MV-4-11 (cell line): ENCODE measurements around the gene SNRNP200.

Experiments used
- DNase-seq: peaks from one replicate; lab custom pipeline; 2025; lab: John Stamatoyannopoulos, UW

SNRNP200 gene

DNA sequence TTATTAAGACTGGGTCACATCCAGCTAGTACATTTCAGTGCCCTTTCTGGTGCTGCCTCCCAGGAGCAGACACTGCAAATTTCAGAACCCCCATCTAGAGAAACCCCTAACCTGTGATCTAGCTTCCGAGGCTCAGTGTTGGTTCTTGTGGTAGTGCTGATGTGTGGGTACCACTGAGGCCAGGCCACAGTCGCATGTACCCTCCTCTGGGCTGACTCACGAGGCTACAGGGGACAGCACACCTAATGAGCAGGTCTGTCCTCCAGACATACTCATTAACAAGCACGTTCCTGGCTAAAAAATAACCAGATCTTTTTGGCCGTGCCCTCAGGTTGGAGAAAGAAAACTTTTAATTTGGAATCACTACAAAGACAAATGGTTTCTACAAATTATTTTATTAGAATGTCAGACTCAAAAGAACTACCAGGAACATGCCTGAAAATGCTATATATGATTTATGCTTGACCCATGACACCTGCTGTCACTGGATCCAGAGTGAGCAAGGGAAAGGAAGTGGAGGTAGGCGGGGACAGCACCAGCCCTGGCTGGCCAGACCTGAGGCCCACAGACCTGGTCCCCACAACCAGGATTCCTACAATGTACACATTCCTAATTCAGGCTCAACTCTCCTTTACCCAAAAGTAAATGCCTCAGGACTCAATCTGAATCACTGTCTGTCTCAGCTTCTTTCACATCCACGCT lies 30.8 kb downstream of the SNRNP200 start:
- no peak for DNase-seq

DNA sequence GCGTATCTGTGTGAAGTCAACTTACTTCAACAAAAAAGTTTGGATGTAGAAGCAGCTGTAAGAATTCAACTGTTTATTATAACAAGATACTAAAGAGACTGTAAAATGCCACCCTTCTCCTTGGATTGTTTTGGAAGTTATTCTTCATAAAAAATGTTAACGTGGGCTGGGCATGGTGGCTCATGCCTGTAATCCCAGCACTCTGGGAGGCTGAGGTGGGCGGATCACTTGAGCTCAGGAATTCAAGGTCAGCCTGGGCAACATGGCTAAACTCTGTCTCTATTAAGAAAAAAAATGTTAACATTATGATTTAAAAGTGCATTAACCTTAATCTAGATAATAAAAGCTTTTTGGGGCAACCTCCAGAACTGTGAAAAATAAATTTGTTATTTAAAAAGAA lies 31.6 kb downstream of the SNRNP200 start:
- DNase-seq = no peak

DNA sequence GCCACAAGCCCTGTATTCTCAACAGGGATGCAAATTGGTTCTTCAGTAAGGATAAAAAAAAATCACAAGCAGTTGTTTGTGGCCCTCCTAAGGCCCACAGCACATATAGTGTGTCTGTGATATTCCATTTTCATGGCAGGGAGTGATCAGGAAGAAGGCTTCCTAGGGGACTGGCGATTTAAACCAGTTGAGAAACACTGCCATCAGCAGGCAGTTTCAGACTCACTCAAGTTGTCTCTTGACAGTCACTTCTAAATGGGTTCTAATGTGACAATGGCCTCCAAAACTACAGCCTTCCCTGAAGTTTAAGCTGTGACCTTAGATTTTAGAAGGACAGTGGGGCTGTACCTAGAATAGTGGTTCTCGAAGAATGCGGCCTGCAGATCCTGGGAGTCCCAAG lies 33.4 kb downstream of the SNRNP200 start:
- DNase-seq = peak; percentile 10

DNA sequence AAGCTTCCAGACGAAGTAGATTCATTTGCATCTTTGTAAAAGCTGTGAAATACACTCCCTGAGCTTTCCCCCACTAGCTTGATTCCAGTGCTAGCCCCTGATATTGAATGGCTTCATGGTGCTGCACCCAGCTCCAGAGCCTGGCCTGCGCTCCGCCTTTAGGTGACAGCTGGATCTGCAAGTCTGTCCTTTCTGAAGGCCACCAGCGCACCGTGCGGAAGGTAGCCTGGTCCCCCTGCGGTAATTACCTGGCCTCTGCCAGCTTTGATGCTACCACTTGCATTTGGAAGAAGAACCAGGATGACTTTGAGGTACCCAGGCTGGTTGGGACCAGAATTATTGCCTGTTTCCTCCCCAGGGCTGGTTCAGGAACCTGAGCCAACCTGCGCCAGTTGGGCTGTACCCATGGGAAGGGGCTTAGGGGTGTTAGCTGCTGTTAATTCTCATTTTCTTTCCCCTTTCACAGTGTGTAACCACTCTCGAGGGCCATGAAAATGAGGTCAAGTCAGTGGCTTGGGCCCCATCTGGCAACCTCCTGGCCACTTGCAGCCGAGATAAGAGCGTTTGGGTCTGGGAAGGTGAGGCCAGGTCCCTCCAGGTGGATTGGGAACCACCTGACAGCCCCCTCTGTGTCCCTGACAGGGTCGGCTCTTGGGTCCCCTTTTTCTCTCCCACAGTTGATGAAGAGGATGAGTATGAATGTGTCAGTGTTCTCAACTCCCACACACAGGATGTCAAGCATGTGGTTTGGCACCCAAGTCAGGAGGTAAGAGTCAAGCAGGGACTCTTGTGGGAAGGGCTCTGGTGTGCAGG lies 38.0 kb downstream of the SNRNP200 start:
- DNase-seq = peak; percentile 55

DNA sequence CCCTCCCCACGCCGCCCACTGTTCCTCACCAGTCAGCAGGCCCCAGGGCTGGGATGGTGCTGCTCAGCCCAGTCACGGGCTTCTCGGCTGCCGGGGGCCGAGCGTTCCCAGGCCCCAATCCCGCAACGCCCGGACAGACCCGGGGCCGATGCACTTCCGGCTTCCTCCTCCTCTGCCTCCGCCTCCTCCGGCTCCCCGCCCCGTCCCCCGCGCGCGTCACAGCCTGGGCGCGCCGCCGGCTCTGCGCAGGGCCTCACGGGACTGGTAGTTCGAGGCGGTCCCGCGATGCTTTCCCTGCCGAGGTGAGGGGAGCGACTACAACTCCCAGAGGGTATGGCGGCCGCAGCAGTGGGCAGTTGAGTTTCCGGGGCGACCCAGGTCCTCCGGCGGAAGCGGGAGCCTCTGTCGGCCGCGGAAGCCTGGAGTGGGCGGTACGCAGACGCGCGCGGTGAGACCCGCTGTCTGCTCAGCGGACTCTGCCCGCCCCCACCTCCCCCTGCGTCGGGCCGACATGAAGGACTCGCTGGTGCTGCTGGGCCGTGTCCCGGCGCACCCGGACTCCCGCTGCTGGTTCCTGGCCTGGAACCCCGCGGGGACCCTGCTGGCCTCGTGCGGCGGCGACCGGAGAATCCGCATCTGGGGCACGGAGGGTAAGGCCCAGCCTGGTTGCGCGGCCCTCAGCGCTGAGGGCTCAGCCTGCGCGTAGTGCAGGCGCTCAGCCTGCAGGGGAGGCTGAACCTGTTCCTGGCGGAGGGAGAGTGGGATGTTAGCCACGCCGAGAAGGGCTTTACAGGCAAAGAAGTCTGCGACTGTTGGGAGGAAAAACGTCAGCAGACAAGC lies 39.3 kb downstream of the SNRNP200 start, which contains the start of the genes CIAO1 and TMEM127:
TSS of gene CIAO1 (plus strand) at position 386 of the 840 bp plus-strand sequence. CDS start at position 512, 126 bp downstream.
TSS of gene TMEM127 (minus strand) at position 158 of the 840 bp plus-strand sequence. CDS start 616 bp downstream, outside the sequence.
- peak; percentile 96 for DNase-seq

DNA sequence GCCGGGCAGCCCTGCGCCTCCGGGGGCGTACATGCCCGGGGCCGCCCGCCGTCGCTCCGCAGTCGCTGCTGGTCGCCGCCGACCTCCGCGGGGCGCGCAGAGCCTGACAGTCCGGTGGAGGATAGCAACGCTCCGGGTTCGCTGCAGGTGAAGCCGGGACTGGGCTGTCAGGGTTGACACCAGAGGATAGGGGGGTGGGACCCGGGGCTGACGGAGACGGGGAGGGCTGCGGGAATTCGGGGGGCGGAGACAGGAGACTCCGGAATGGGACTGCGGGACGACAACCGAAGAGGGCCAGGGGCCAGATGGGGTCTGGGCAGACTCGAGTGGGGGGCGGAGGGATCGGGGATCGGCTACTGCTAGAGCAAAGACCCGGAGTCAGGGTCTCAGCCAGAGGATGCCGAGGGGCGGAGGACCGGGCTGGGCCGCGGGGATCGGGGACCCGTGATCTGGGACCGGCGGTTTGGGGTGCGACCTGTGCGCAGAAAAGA lies 40.0 kb downstream of the SNRNP200 start:
- no peak for DNase-seq

DNA sequence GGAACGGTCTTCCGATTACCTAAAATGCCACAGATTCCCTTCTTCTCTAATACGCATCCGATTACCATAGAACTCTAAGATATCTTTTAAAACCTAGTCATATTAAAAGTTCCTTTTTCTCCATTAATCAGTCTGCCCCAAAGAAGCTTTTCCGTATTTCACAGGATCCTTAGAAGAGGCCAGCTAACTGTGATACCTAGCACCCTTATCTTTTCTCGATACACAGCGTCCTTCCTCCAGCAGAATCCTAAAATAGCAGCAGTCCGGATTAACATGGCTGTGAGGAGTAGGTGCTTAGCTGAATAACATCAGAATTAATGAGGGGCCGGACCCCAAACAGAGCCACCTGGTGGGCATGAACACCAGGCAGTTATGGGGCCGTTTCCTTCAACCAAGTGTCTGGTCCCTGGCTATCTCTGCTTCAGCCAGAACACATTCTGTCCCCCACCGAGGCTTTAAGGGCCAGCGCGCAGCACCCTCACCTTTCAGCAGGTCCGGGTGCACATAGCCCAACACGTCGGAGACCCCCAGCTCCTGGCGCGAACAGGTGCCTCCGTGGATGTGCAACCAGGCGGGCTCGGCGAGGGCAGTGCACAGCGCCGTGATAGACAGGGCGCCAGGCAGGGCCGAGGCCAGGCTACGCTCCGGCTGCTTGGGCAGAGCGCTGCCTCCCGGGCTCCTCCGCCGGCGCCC lies 40.5 kb downstream of the SNRNP200 start:
- peak; percentile 29 for DNase-seq

DNA sequence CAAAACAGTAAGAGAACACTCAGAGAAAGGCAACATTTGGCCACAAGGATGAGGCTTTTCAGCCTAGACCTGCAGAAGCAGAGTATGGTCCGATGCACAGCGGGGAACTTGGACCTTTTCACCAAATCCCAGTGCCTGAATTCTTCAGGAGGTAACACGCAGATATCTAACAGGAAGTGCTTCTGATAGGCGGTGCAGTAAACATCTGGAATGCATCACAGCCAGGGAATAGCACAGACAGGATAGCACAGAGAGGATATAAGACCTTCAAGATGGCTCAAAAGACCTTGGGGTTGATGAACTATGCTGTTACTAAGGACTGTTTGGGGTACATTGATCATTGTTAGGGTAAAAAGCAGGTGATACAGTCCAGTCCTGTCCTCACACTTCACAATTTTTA lies 41.3 kb downstream of the SNRNP200 start:
- no peak for DNase-seq

DNA sequence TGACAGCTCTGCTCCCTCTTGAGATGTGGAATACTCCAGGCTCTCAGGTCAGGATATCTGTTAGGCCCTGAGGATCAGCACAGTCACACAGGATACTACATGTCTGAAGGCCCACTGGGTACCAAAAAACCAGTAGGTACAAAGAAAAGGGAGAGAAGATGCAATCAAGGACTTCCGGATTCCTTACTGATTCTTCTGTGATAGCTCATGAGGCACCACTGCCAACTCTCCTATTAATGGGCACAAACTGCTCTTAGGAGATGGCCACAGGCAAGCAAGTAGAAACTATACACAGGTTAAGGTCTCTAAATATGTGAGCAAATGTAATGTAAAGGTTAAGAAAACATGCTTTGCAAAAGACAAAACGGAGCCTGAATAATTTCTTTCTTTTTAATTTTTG lies 43.0 kb downstream of the SNRNP200 start:
- DNase-seq = no peak

DNA sequence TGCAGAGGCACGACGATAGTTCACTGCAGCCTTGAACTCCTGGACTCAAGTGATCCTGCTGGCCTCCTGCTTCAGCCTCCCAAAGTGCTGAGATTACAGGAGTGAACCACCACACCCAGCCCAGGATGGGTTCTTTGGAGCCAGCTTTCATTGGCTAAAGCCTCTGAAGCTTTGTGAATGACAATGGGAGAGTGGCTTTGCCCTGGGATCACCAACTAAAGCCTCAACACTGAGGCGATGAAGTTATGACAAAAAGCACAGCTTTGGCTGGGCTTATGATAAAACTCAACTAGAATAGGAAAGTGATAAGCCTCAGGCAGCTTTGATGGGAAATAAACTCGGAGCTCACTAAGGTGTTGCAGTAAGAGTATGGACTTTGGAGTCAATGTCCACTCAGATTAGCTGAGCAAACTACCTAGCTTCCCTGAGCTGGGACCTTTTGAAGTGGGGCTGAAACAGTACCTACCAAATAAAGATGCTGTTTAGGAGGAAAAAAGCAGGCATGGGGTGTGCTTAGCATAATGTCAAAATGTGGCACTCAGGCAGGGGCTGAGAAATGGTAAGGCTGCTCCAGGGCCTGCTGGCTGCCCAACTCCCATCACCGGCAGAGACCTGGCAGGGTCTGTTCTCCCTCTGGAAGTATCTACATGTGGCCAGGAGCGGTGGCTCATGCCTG lies 43.9 kb downstream of the SNRNP200 start:
- no peak for DNase-seq

DNA sequence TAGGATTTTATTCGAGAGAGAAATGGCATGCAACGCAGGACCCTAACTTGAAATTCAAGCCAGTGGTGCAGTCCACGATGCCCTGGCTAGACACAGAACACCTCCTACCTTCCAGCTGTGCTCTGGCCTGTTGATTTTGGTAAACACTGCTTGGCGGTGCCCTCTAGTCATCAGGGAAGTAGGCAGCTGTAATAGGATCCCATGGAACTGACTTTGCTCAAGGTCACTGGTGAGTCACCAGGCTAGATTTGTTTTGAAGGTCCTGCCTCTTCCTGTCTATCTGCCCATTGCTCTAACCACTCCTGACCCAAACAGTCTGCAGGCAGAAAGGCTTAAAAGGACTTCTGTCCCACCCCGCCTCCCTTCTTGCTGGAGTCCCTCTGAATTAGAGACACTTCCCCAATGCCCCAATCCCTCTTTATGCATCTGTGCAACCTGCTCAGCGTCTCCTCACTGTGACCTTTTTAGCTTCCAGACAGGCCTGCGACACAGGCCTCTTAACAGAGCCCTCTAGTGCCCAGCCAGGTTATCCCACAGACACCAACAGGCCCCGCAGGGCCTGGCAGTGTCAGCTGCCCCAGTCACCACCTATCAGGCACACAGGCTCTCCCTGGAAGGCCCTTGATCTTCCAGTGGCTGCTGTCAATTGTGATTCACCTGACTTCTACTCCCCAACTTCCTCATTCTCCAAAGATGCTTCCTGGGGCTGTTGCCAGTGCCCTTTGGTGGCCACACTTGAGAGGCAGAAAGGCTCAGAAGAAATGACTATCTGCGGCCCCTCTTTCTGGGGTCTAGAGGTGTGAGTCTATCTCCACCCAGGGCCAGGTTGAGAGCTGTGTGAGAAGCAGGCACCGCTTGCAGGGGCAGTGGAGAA lies 44.7 kb downstream of the SNRNP200 start:
- DNase-seq = peak; percentile 88

DNA sequence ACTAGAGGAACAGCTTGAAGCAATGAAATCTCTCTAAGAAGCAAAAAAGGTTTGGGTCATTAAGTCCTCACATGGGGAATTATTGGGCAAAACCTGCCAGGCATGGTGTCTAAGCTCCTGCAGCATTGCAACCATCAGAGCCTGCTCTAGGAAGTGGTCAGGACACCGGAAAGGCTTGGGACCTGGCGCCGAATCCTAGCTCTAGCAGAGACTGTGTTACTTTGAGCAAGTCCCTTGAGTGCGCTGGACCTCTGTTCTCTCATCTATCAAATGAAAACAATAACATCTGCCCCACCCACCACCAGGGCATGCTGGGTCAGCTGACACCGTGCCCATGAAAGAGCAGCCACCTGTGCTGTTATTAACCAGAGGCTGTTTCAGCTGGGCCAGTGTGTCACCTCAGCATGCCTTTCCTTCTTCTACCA lies 45.8 kb downstream of the SNRNP200 start:
- no peak for DNase-seq

DNA sequence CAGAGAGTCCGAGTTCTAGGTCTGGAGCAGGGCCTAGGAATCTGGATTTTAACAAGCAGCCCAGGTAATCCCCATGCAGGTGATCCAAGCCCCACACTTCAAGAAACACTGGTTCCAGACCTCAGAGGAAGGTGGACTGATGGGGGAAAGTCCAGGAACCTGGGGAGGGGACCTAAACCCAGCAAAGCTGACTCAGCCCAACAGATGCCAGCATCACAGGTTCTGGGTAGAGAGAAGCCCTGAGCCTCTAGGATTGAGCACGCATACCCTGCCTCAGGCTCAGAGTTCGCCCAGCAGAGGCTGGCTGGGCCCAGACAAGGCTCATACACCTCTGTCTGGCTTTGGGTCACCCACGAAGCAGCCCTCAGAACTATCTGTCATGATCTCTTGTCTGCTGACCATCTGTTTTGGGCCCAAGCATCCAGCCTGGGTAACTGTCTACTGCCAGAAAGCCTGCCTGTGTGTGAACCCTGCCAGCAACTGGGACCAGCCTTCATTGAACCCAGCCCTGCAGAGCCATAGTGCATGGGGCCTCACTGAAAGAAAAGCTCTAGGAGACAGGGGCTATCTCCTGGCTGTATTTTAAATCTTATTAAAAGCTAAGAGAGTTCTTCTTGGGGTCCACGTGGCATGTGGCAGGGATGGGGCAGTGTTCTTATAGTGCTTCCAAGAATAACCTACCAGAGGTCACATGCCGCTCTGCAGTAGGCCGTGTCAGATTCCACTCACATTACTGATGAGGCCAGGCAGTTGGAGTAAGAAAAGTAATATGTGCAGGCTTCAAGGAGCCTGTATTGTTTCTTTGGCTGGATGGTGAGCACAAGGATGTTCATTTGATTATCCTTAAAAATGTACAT lies 47.0 kb downstream of the SNRNP200 start:
- DNase-seq = no peak

DNA sequence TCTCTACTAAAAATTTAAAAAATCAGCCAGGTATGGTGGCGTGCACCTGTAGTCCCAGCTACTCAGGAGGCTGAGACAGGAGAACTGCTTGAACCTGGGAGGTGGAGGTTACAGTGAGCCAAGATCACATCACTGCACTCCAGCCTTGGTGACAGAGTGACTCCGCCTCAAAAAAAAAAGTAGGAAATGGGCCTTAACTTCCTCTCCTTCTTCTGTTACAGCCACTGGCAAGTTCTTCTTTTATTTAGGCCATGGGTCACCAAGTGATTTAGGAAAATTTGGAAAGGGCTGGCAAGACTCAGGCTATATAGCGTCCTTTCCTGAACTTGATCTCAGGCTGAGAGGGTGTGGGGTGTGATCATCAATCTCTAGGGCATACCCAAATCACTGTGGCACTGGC lies 47.6 kb downstream of the SNRNP200 start:
- peak; percentile 76 for DNase-seq

DNA sequence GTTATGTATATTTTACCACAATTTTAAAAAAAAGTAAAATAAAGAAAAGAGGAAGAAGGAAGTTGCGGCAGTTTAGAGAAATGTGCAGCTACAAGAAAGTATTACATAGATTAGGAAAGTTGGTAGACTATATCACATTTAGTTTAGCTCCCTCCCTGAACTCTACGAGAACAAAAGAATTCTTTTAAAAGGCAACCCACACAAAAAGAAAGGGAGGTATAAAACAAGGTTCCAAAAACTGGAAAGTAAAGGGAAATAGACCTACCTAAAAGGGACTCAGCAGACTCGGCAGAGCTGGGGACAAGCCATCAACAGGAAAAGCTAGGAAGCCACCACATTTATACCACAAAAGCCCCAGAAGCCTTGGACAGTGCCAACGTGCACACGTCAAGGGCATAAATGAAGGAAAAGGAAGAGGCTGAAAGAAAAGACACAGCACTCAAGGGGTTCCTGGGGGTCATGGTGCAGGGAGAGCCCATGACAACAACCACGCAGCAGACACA lies 48.7 kb downstream of the SNRNP200 start:
- DNase-seq = peak; percentile 81

DNA sequence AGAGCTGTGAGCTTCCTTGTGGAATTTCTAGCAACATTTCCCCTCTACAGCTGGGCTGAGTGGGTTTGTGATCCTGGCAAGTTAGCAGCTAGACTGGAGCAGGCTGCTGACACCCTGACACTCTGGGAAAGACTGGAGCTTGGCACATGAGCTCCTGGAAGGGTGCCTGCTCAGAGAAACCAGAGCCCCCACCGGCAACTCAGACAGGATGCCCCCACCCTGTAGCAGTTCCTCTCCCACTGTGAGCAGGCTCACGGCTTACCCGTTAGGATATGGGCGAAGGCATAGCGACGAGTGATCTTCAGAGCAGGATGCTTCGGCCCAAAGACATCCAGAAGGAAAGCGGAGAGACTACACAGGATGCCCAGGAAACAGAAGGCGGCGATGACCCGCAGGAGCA lies 50.8 kb downstream of the SNRNP200 start:
- no peak for DNase-seq

DNA sequence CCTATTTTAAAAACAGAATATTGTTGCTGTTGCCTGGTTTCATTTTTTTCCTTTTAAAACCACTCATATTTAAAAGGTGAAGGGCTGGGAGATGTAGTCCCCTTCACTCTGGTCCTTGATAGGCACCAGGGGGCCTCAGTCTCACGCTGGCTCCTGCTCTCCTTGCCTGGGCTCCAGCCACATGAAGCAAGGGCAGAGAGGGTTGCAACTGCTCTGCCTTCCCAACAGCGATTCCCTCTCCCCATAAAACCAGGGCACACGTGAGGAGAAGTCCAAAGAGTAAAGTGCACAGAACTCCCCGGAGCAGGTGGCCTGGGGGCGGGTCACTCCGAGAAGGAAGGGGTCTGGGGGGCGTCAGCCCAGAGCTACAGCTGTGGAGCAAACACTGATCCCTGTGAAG lies 52.3 kb downstream of the SNRNP200 start:
- DNase-seq = no peak

DNA sequence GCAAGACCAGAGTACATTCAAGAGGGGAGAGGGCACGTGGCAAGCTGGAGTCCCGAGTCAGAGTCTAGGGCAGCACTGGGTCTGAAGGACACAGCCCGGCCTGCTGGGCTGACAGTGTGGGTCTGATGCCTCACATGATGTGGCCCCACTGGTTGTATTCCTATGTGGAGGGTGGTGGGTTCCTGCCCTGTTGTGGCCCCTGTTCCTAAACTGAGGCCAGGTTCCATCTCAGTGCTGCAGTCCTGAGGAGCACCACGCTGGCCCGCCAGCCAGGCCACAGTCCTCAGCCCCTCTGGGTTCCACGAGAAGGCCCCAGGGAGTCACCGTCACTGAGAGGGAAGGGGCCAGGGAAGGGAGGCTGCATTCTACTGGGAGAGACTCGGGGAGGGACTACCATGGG lies 52.8 kb downstream of the SNRNP200 start:
- DNase-seq = no peak
